GM23338 (cell line): ENCODE results near the gene B3GALNT2. TPM values are rescaled to one million over a fixed set of nuclear protein-coding genes. Genes with fewer than 3 reads are reported as not detected.

ENCODE experiments used
- ATAC-seq: fragments of 200-7000 bp; cut with Tn5 transposase; 3 replicates; pipeline ENCODE4 v1.9.1; 2020
- DNase-seq: peaks from one replicate; pipeline ENCODE4 v3.0.0-alpha.2; 2015; ENCODE audit warnings: low spot score
- H2AFZ ChIP-seq: fragments of 200-600 bp; sonication (generic); 2 replicates; pipeline ENCODE4 v1.8.0; 2016; ENCODE audit warnings: antibody characterized with exemption, mild to moderate bottlenecking, moderate library complexity
- H3F3A ChIP-seq: fragments of 200-600 bp; sonication (generic); replicated peaks from 2 replicates; pipeline ENCODE4 v1.8.0; 2017; ENCODE audit warnings: antibody characterized with exemption, mixed run types, low read depth
- H3K27ac ChIP-seq: fragments of 200-600 bp; sonication (generic); 2 replicates; pipeline ENCODE4 v1.6.1; 2016; ENCODE audit warnings: low read depth
- H3K27me3 ChIP-seq: fragments of 200-600 bp; sonication (generic); 2 replicates; pipeline ENCODE4 v1.8.0; 2016; ENCODE audit warnings: mild to moderate bottlenecking, mixed run types, moderate library complexity; ENCODE audit not compliant: insufficient read depth
- H3K36me3 ChIP-seq: fragments of 200-600 bp; sonication (generic); 2 replicates; pipeline ENCODE4 v1.8.0; 2016; ENCODE audit warnings: mild to moderate bottlenecking; ENCODE audit not compliant: insufficient read depth
- H3K4me1 ChIP-seq: fragments of 200-600 bp; sonication (generic); 2 replicates; pipeline ENCODE4 v1.8.0; 2016; ENCODE audit warnings: mild to moderate bottlenecking, moderate library complexity; ENCODE audit not compliant: insufficient read depth
- H3K4me2 ChIP-seq: fragments of 200-600 bp; sonication (generic); 2 replicates; pipeline ENCODE4 v1.7.1; 2017; ENCODE audit warnings: mixed run types
- H3K4me3 ChIP-seq: fragments of 200-600 bp; sonication (generic); 2 replicates; pipeline ENCODE4 v1.6.1; 2016; ENCODE audit warnings: mixed run types
- H3K79me2 ChIP-seq: fragments of 200-600 bp; sonication (generic); replicated peaks from 2 replicates; pipeline ENCODE4 v1.8.0; 2017; ENCODE audit warnings: mild to moderate bottlenecking; ENCODE audit not compliant: insufficient read depth
- H3K9me2 ChIP-seq: fragments of 200-600 bp; sonication (generic); 2 replicates; pipeline ENCODE4 v1.8.0; 2017; ENCODE audit not compliant: insufficient read depth
- H4K20me1 ChIP-seq: fragments of 200-600 bp; sonication (generic); replicated peaks from 2 replicates; pipeline ENCODE4 v1.8.0; 2017; ENCODE audit warnings: mild to moderate bottlenecking; ENCODE audit not compliant: insufficient read depth
- H3K27ac Mint-ChIP-seq: 2 replicates; pipeline ENCODE4 v1.8.0; 2020; ENCODE audit warnings: inconsistent platforms, mild to moderate bottlenecking, moderate library complexity, mixed read lengths
- H3K27me3 Mint-ChIP-seq: 3 replicates; pipeline ENCODE4 v1.8.0; 2022; ENCODE audit warnings: low read depth, mild to moderate bottlenecking, moderate library complexity, mixed read lengths, inconsistent platforms; ENCODE audit not compliant: insufficient read depth, poor library complexity
- H3K36me3 Mint-ChIP-seq: 3 replicates; pipeline ENCODE4 v1.8.0; 2021; ENCODE audit warnings: low read depth, mild to moderate bottlenecking, inconsistent platforms, moderate library complexity, mixed read lengths
- H3K4me1 Mint-ChIP-seq: 3 replicates; pipeline ENCODE4 v1.8.0; 2020; ENCODE audit warnings: mild to moderate bottlenecking, inconsistent platforms, mixed read lengths
- H3K4me3 Mint-ChIP-seq: 3 replicates; pipeline ENCODE4 v1.8.0; 2021; ENCODE audit warnings: moderate library complexity, mild to moderate bottlenecking, inconsistent platforms, mixed read lengths
- H3K9me3 Mint-ChIP-seq: 3 replicates; pipeline ENCODE4 v1.8.0; 2020; ENCODE audit warnings: moderate library complexity, mild to moderate bottlenecking, inconsistent platforms, mixed read lengths
- EZH2 ChIP-seq: fragments of 200-600 bp; sonication (generic); IDR thresholded peaks from one replicate; pipeline ENCODE4 v1.8.0; 2017; ENCODE audit warnings: antibody characterized with exemption, mild to moderate bottlenecking, low read depth; ENCODE audit not compliant: unreplicated experiment
- EZH2phosphoT487 ChIP-seq: fragments of 200-600 bp; sonication (generic); IDR thresholded peaks from one replicate; pipeline ENCODE4 v1.8.1; 2018; ENCODE audit warnings: antibody characterized with exemption; ENCODE audit not compliant: unreplicated experiment
- JUNB ChIP-seq: IDR thresholded peaks from one replicate; pipeline ENCODE4 v1.6.1; 2016; ENCODE audit warnings: antibody characterized with exemption; ENCODE audit not compliant: unreplicated experiment
- NANOG ChIP-seq: IDR thresholded peaks from 2 replicates; pipeline ENCODE4 v1.6.1; 2016; ENCODE audit warnings: antibody characterized with exemption, borderline replicate concordance
- ZNF114 ChIP-seq: fragments of 250-450 bp; sonication (Bioruptor Pico); IDR thresholded peaks from 2 replicates; pipeline ENCODE4 v1.5.0; 2020; ENCODE audit warnings: mild to moderate bottlenecking, moderate library complexity
- polyA plus RNA-seq: library from polyadenylated mRNA; unstranded; fragments of >200 nt; fragmentation: Nextera tagmentation; extraction: Ambion mirVana; gene quantifications from 2 replicates; pipeline ENCODE4 v1.2.1, GENCODE V29; 2016
- total RNA-seq: library from RNA; depleted of rRNA; stranded (reverse); fragments of >200 nt; shearing (Covaris generic); gene quantifications from 2 replicates; pipeline ENCODE4 v1.2.3, GENCODE V29; 2014
- TF ChIP-seq, protein P1 (sequence below), 2 experiments: fragments of 200-600 bp in 1 of 2; sonication (generic) in 1 of 2; conservative IDR thresholded peaks; 2 replicates each; pipeline versions ENCODE4 v1.5.1 to v1.6.1; 2016 to 2017; ENCODE audit warnings: antibody characterized with exemption in 2 of 2, low read depth in 2 of 2, mild to moderate bottlenecking in 2 of 2, moderate library complexity in 1 of 2
- TF ChIP-seq, protein P2 (sequence below): fragments of 250-450 bp; sonication (Bioruptor Pico); IDR thresholded peaks from 2 replicates; pipeline ENCODE4 v1.5.0; 2020; ENCODE audit warnings: mild to moderate bottlenecking, moderate library complexity

Gene B3GALNT2
- total and polyA plus RNA-seq, 2 experiments from 2014 or later, result 14.4 to 48.8 TPM

DNA sequence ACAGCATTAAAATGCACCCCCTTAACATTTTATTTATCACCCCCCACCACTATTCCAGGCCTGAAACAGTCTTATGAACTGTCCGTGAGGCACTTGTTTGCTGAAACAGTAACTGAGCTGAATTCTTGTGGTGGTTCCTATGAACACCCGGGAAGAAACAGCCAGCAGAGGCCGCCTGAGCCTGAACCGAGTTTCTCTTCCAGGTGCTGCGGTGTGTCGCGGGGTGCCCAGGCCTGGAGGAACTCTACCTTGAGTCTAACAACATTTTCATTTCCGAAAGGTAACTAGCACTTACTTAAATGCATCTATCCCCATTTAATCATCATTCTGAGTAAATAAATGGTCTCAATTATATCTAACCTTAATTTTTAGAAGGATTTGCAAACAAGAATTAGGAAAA lies 70.3 kb downstream of the B3GALNT2 start:
- peaks cover 10% of the 10 kb centered on the region; the same call in 1 of the 2 replicates for H3K36me3 ChIP-seq
- Mint-ChIP-seq H3K4me3 (no peak overlapping the region), H3K36me3 (peaks cover 41% of the 10 kb centered on the region), H3K9me3 (no peaks in the 10 kb centered on the region), H3K27me3 (no peaks in the 10 kb centered on the region), H3K27ac (no peak overlapping the region), H3K4me1 (no peaks in the 10 kb centered on the region)
- ATAC-seq (peak; percentile 62), DNase-seq (peak; percentile 42)
- no peaks in the 10 kb centered on the region for H3F3A ChIP-seq
- H3K79me2 ChIP-seq, result no peaks in the 10 kb centered on the region
- no peaks in the 10 kb centered on the region for H3K4me1 ChIP-seq
- H2AFZ ChIP-seq, result no peak overlapping the region
- H3K4me3 ChIP-seq, result no peak overlapping the region
- H3K4me2 ChIP-seq, result no peak overlapping the region
- no peaks in the 10 kb centered on the region for H3K9me2 ChIP-seq
- H3K27me3 ChIP-seq, result no peaks in the 10 kb centered on the region
- TF ChIP-seq, protein P1, sequence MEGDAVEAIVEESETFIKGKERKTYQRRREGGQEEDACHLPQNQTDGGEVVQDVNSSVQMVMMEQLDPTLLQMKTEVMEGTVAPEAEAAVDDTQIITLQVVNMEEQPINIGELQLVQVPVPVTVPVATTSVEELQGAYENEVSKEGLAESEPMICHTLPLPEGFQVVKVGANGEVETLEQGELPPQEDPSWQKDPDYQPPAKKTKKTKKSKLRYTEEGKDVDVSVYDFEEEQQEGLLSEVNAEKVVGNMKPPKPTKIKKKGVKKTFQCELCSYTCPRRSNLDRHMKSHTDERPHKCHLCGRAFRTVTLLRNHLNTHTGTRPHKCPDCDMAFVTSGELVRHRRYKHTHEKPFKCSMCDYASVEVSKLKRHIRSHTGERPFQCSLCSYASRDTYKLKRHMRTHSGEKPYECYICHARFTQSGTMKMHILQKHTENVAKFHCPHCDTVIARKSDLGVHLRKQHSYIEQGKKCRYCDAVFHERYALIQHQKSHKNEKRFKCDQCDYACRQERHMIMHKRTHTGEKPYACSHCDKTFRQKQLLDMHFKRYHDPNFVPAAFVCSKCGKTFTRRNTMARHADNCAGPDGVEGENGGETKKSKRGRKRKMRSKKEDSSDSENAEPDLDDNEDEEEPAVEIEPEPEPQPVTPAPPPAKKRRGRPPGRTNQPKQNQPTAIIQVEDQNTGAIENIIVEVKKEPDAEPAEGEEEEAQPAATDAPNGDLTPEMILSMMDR (conservative IDR thresholded peaks at IDR 0.05; ENCODE audit: low read depth in 2 of 2), result peak; percentile 32 to 54; a peak in 3 of 4 replicates
- TF ChIP-seq, protein P2, sequence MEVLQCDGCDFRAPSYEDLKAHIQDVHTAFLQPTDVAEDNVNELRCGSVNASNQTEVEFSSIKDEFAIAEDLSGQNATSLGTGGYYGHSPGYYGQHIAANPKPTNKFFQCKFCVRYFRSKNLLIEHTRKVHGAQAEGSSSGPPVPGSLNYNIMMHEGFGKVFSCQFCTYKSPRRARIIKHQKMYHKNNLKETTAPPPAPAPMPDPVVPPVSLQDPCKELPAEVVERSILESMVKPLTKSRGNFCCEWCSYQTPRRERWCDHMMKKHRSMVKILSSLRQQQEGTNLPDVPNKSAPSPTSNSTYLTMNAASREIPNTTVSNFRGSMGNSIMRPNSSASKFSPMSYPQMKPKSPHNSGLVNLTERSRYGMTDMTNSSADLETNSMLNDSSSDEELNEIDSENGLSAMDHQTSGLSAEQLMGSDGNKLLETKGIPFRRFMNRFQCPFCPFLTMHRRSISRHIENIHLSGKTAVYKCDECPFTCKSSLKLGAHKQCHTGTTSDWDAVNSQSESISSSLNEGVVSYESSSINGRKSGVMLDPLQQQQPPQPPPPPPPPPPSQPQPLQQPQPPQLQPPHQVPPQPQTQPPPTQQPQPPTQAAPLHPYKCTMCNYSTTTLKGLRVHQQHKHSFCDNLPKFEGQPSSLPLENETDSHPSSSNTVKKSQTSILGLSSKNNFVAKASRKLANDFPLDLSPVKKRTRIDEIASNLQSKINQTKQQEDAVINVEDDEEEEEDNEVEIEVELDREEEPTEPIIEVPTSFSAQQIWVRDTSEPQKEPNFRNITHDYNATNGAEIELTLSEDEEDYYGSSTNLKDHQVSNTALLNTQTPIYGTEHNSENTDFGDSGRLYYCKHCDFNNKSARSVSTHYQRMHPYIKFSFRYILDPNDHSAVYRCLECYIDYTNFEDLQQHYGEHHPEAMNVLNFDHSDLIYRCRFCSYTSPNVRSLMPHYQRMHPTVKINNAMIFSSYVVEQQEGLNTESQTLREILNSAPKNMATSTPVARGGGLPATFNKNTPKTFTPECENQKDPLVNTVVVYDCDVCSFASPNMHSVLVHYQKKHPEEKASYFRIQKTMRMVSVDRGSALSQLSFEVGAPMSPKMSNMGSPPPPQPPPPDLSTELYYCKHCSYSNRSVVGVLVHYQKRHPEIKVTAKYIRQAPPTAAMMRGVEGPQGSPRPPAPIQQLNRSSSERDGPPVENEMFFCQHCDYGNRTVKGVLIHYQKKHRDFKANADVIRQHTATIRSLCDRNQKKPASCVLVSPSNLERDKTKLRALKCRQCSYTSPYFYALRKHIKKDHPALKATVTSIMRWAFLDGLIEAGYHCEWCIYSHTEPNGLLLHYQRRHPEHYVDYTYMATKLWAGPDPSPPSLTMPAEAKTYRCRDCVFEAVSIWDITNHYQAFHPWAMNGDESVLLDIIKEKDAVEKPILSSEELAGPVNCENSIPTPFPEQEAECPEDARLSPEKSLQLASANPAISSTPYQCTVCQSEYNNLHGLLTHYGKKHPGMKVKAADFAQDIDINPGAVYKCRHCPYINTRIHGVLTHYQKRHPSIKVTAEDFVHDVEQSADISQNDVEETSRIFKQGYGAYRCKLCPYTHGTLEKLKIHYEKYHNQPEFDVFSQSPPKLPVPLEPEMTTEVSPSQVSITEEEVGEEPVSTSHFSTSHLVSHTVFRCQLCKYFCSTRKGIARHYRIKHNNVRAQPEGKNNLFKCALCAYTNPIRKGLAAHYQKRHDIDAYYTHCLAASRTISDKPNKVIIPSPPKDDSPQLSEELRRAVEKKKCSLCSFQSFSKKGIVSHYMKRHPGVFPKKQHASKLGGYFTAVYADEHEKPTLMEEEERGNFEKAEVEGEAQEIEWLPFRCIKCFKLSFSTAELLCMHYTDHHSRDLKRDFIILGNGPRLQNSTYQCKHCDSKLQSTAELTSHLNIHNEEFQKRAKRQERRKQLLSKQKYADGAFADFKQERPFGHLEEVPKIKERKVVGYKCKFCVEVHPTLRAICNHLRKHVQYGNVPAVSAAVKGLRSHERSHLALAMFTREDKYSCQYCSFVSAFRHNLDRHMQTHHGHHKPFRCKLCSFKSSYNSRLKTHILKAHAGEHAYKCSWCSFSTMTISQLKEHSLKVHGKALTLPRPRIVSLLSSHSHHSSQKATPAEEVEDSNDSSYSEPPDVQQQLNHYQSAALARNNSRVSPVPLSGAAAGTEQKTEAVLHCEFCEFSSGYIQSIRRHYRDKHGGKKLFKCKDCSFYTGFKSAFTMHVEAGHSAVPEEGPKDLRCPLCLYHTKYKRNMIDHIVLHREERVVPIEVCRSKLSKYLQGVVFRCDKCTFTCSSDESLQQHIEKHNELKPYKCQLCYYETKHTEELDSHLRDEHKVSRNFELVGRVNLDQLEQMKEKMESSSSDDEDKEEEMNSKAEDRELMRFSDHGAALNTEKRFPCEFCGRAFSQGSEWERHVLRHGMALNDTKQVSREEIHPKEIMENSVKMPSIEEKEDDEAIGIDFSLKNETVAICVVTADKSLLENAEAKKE, result no peak
- no peak for TF ChIP-seq NANOG
- no peak for TF ChIP-seq JUNB
- no peak for TF ChIP-seq EZH2phosphoT487
- TF ChIP-seq ZNF114 (CRISPR knock-in tag), result no peak
- TF ChIP-seq EZH2, result no peak
- H3K27ac ChIP-seq, result no peak overlapping the region
- no peaks in the 10 kb centered on the region for H4K20me1 ChIP-seq
